NCI-H2029 treated with DMSO at 0.1 percent for 48 hours (cell line): ENCODE data around the gene CACNA1H.
"Not testable (repeated sequence)": the region's sequence is repeated elsewhere in the genome, so short reads cannot be mapped to it uniquely, and the experiment has no call there.

Experiments used
- DNase-seq: peaks from one replicate; lab custom pipeline; 2025; lab: John Stamatoyannopoulos, UW

The CACNA1H gene

DNA sequence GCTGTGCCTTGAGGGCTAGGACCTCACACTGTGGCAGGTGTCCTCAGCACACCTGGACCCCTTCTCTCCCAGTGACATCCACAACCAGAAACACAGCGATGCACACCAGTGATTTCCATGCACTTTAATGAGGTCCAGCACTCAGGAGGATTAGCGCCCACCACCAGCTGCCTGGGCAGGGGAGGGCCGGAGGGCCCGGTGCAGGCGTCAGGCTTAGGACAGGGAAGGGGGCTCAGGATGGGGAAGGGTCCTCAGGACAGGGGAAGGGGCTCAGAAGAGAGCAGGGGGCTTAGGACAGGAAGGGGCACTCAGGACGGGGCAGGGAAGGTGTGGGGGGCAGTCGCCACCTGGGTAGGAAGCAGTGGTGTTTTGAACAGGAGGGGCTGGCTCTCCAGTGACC, 75.3 kb downstream of the CACNA1H start:
- DNase-seq, result not testable (repeated sequence)

- DNase-seq, result not testable (repeated sequence)
Measured at GRCh38 chr16:1229476-1229875, 76.6 kb downstream of the CACNA1H start.

DNA sequence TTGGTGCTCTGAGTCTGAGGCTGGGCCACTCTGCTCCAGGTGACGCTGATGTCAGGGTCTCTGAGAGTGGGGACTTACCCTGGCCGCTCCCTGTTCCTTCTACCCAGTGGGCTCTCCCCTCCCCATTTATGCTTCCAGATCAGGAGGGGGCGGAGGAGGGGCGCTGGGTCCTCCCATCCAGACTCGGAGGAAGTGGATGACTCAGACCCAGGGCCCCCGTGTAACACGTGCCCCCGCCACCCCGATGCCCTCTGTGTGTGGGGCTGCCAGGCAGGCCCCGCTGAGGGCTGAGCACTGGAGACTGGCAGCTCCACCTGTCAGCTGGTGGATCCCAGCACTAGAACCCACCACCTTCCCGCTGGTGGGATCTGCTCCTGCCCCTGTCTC, 77.2 kb downstream of the CACNA1H start, which contains the start of gene TPSB2:
Gene TPSB2 (minus strand): TSS at position 101 of the 387 bp plus-strand sequence. CDS start 233 bp downstream, outside the sequence.
- not testable (repeated sequence) for DNase-seq

- not testable (repeated sequence) for DNase-seq
Measured at GRCh38 chr16:1230471-1231212, 77.7 kb downstream of the CACNA1H start.

GRCh38 chr16:1231301-1231700, 78.4 kb downstream of the CACNA1H start:
- not testable (repeated sequence) for DNase-seq

- DNase-seq, result not testable (repeated sequence)
Measured at GRCh38 chr16:1232049-1232748, 79.3 kb downstream of the CACNA1H start.

GRCh38 chr16:1236659-1237058, 83.8 kb downstream of the CACNA1H start:
- DNase-seq, result not testable (repeated sequence)

DNA sequence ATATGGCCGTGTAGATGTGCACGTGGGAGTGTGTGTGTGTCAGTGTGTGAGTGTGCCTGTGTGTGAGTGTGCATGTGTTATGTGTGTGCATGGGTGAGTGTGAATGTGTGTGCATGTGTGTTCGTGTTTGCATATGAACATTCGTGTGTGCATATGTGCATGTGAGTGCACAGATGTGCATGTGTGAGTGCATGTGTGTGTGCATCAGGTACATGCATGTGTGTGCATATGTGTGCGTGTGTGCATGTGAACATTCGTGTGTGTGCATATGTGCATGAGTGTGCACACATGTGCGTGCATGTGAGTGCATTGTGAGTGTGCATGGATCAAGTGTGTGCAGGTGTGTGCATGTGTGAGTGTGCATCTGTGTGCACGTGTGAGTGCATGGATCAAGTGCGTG, 85.1 kb downstream of the CACNA1H start:
- DNase-seq, result no peak

DNA sequence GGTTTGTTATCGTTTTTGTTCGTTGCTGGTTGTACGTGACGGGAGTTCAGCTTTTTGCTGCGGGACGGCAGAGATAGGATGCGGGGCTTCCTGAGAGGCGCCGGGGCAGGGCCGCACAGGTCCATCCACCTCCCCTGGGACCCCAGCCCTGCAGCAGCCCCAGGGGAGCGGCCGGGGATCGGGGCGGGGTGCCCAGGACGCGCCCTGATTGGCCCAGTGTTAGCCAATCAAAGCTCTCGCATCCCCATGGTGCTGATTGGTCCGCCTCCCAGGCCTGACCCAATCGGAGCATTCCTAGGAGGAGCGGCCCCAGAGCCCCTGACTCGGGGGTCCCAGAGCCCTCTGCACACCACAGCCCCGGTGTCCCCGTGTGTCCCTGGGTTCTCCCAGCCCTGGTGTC, 86.0 kb downstream of the CACNA1H start:
- not testable (repeated sequence) for DNase-seq

- not testable (repeated sequence) for DNase-seq
Measured at GRCh38 chr16:1239575-1239974, 86.7 kb downstream of the CACNA1H start.

- not testable (repeated sequence) for DNase-seq
Measured at GRCh38 chr16:1240436-1240835, 87.5 kb downstream of the CACNA1H start, which contains the start of gene TPSAB1. Gene TPSAB1 (plus strand): TSS chr16:1240705. CDS start chr16:1240939, 234 bp downstream.

DNA sequence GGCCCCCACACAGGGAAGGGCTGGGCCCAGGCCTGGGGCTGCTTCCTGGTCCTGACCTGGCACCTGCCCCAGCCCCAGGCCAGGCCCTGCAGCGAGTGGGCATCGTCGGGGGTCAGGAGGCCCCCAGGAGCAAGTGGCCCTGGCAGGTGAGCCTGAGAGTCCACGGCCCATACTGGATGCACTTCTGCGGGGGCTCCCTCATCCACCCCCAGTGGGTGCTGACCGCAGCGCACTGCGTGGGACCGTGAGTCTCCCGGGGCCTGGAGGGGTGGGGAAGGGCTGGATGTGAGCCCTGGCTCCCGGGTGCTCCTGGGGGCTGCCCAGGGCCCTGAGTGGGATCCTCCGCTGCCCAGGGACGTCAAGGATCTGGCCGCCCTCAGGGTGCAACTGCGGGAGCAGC, 88.2 kb downstream of the CACNA1H start:
- DNase-seq, result not testable (repeated sequence)

- DNase-seq, result not testable (repeated sequence)
Measured at GRCh38 chr16:1243363-1243762, 90.5 kb downstream of the CACNA1H start.

DNA sequence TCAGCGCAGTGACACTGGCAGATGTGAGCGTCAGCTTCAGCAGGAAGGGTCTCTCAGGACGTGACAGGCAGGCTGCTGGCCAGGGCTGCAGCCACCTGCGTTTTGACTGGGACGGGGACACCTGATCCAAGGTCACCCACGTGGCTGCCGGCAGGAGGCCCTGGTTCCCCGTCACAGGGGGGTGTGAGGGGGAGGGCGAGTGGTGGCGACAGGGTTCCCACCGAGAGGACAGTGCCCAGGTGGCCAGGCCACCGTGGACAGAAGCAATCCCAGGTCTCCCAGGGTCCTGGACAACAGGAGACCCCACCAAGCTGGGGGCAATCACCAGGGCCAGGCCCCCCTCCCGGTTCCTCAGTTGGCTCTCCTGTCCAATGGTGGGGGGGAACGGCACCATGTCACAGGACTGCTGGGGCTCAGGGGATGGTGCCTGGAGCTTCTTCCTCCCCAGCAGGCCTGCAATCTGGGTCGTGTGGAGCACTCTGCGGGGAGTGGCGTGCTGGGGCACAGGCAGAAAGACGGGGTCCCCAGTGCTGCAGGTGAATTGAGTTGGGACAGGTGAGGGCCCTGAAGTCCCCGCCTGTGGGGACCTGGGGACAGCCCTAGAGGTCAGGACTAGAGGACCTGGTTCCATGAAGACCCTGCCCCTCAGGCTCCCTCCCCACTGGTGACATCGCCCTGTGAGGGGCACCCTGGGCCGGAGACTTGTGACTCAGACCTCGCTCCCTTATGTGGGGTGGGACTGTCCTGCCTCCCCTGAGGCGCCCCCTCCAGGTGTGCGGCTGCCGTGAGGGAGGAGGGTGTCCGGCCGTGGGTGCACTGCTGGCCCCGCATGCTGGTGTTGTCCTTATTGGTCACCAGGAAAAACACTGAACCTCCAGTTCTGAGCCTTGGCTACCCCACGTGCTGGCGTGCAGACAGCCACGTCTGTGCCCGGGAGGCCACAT, 91.3 kb downstream of the CACNA1H start:
- not testable (repeated sequence) for DNase-seq

- no peak for DNase-seq
Measured at GRCh38 chr16:1244881-1245280, 92.0 kb downstream of the CACNA1H start.

GRCh38 chr16:1245452-1246020, 92.6 kb downstream of the CACNA1H start:
- no peak for DNase-seq

DNA sequence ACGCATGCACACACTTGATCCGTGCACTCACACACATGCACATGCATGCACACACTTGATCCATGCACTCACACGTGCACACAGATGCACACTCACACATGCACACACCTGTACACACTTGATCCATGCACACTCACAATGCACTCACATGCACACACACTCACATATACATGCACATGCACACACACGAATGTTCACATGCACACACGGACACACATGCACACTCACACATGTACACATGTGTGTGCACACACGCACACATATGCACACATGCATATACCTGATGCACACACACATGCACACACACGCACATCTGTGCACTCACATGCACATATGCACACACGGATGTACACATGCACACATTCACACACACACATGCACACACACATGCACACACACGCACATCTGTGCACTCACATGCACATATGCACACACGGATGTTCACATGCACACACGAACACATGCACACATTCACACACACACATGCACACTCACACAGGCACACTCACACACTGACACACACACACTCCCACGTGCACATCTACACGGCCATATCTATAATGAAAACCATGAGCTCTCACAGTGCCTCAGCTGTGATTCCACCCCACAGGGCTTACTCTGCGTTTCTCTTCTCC, 95.1 kb downstream of the CACNA1H start:
- not testable (repeated sequence) for DNase-seq

- DNase-seq, result not testable (repeated sequence)
Measured at GRCh38 chr16:1249031-1249755, 96.3 kb downstream of the CACNA1H start.

DNA sequence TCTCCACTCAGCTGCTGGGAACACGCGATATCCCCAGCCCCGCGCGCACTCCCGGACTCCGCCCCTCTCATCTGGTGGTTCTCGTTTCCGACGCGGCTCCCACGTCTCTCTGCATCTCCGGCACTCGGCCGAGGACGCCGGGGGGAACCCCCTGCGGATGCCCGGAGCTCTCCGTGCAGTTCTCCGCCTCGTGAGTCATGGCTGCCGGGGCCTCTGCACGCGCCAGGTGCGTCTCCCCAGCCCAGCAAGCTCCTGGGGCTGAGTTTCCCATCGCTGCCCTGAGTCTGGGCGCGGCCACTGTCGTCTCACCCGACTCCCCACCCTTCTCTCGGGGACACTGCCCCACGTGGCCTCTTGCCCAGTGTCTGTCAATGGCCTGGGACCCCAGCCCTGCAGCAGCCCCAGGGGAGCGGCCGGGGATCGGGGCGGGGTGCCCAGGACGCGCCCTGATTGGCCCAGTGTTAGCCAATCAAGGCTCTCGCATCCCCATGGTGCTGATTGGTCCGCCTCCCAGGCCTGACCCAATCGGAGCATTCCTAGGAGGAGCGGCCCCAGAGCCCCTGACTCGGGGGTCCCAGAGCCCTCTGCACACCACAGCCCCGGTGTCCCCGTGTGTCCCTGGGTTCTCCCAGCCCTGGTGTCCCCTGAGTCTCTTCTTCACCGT, 100.9 kb downstream of the CACNA1H start:
- not testable (repeated sequence) for DNase-seq

DNA sequence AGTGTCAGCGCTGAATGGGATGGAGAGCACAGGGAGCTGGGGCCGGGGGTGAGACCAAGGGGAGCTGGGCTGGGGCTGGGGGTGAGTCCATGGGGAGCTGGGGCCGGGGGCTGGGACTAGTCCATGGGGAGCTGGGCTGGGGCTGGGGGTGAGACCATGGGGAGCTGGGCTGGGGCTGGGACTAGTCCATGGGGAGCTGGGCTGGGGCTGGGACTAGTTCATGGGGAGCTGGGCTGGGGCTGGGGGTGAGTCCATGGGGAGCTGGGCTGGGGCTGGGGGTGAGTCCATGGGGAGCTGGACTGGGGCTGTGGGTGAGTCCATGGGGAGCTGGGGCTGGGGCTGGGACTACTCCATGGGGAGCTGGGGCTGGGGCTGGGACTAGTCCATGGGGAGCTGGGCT, 101.9 kb downstream of the CACNA1H start:
- DNase-seq, result not testable (repeated sequence)
